HG03571 (cell line): Measurements from ENCODE around the gene ZFHX3.

ENCODE experiments used
- ATAC-seq: cut with Tn5 transposase; IDR thresholded peaks from one replicate; pipeline ENCODE4 v1.9.1; 2021; ENCODE audit not compliant: unreplicated experiment

ZFHX3 gene

DNA sequence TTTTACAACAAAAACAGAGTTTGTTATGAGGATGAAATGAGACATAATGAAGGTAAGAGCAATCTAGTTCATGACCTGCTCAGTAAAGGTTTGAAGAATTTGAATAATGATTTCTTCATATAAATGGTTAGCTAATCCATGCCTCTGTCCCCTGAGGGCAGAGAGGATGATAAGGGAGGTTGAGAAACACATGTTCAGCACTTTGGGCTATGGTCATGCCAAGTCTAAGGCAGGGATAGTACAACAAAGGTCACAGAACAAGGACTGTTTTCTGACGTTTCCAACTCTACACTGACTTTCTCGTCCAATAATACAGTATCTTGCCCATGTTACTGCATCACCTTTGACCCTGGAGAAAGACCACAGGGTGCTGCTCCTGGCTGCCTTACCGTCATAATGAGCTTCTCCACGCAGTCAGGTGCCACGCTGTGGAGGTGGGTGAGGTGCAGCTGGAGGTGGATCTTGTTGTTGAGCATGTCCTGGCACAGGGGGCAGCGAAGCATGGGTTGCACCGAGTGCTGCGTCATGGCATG lies 236.7 kb downstream of the ZFHX3 start:
- no peak for ATAC-seq

DNA sequence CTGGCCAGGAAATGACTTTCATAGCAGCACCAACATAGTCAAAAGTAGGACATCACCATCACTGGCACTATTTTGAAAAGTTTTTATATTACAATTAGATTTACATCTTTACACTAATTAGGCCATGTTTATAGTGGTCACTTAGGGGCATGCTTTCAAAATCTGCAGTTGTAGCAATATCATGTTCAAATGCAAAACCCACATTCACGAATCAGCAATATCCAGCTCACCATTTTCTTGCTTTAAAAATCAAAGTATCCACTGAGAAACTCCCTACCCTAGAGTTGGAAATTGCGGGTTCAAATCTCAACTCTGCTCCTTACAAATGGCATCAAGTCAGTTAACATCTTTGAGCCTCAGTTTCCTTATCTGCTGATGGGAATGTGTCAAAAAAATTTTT lies 237.4 kb downstream of the ZFHX3 start:
- no peak for ATAC-seq

DNA sequence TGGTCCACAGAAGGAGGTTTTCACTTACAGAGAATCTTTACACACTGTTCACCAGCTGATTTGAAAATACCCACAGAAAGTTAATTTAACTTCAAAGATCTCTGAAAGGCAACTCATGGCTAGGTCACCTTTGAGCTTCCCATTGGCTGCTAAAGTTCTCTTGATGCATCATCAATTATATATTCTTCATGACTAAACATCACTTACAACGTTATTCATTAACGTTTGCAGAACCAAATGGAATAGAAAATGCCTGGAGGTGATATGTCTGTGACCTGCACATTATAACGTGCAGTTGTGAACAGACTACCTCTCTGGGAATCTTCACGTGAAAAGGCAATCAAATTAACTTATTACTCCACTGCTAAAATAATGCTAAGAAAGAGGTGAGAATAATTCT lies 238.5 kb downstream of the ZFHX3 start:
- no peak for ATAC-seq

DNA sequence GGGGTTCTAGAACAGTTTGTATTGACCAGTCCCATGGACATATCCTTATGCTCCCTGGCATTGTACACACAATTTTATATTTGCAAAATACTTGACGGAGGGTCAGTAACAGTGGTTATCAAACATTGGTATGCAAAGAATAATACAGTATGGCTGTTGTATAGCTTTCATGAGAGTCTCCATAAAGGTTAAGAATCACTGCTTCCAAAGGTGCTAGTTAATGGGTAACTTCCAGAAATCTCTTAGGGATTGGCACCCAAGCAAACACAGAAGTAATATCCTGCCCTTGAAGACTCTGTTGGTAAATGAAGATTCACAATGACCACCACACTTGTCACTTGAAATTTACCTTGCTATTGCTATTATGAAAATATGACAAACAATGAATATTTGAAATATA lies 239.2 kb downstream of the ZFHX3 start:
- no peak for ATAC-seq

DNA sequence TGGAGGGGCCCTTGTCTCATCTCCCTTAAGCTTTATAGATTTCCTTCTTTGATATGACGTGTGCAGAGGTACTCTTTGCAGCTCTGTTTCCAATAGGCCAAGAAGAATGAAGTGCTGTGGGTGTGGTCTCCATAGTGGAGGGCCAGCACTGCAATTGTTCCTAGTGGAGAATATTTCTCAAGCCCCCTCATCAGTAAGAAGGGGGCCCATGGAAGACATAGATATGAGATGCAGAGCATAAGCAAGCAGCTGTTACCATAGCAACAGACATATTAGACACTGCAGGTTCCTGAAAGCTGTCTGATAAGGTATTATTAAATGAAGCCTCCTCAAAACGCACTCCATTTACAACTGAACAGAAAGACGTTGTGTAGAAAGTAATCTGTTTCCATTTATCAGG lies 240.7 kb downstream of the ZFHX3 start:
- ATAC-seq: no peak

DNA sequence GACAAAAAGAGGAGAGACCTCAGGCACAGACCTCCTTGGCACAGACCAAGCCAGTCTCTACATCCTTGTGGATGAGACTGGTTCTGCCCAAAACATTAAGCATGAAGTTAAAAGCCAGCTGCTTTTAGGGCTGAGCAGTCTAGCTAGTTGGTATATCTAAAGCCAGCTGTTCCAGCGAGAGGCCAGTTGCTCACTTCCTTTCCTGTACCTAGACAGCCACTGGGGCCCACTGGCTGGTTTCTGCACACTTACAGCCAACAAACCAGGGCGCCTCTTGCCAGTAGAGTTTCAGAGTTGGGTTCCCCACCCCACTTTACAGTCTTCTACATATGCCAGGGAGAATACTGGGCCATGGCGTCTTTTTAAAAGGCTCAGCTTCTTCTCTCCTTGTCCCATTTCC lies 242.4 kb downstream of the ZFHX3 start:
- ATAC-seq: no peak

DNA sequence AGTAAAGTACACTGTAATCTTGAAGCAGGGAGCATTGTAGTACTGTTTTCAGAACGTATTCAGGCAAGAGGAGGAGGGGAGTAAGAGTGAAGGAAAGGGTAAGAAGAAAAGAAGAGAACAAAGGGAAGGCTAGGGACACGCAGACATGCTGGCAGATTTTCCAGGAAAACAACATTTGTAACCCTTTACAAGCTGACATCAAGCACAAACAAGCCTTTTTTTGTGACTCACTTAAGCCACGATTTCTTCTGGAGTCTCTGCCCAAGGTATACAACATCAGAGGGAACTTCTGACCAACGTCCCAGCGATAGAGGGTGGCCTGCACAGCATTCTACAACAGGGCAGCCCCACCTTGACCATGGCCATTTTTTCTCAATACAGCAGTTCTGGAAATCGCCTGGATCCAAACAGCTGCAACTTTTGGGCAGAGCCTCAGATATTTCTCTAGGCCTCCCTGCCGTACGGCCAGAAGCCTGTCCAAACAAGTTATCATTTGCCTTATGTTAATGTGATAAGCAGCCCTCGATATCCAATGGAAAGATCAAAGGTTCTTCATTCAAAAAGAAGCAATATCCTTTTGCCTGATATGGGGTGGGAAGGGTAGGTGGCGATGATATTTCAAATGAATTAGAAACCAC lies 247.3 kb downstream of the ZFHX3 start:
- no peak for ATAC-seq

DNA sequence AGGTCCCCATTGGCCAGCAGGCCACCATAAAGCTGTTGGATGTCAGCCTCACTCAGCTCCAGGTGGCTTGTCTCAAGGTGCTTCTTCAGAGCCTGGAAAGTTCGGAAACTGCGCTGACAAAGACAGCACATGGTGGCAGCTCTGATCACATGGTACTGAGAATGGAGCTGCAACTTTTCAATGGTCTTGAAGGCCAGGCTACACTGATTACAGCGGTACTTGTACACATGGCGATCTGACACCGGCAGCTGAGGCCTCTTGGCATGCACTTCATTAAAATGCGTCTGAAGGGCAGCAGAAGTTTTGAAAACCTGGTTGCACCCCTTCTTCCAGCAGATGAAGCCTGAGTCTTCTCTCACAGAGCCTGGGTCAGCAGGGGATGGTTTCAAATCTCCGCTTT lies 249.7 kb downstream of the ZFHX3 start:
- no peak for ATAC-seq

DNA sequence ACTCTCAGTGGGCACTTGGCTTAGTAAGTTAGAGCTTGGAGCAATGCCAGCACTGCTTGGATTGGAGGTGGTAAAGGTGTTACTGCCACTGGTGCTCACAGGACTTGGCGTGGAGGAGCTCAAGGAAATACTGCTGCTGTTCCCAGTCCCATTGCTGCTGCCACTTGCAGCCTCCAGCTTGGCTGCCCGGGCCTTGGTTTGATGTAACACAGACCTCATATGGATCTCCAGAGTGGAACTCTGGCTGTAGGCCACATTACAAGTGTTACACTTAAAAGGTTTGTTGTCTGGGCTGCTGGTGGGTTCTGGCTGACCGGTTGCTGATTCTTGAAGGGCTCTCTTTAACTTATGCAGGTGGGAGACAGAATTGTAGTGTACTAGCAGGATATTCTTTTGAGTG lies 250.3 kb downstream of the ZFHX3 start:
- ATAC-seq: no peak

DNA sequence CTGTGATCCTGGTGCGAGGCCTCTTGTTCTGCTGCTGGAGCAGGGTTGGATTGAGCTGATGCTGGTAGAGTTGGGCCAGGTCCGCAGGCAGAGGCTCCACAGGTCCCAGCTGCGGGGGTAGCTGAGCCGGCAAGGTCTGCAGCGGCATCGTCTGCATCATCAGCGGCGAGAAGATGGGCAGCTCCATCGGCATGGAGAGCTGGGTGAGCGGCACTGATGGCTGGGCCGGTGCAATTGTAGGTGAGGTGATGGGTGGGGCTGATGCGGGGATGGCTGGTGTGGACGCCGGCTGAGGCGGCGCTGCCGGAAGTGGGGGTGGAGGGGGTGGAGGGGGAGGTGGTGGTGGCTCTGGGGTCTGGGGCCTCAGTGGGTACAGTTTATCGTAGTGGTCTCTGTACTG lies 251.7 kb downstream of the ZFHX3 start:
- no peak for ATAC-seq

DNA sequence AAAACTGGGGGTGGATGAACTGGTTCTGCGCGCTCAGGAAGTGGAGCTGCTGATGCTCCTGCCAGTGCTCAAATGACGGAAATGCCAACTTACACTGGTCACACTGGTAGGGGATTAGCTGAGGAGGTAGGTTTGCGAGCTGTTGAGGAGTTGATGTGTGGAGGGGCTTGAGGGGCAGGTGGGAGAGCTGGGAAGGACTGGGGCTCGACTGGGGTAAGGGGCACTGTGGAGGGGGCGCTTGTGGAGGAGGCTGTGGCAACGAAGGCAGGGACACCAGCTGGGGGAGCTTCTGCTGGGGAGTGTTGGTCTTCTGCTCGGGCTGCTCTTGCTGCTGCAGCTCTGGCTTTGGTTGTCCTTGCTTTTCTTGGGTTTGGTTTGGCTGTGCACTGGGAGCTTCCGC lies 252.9 kb downstream of the ZFHX3 start:
- no peak for ATAC-seq

DNA sequence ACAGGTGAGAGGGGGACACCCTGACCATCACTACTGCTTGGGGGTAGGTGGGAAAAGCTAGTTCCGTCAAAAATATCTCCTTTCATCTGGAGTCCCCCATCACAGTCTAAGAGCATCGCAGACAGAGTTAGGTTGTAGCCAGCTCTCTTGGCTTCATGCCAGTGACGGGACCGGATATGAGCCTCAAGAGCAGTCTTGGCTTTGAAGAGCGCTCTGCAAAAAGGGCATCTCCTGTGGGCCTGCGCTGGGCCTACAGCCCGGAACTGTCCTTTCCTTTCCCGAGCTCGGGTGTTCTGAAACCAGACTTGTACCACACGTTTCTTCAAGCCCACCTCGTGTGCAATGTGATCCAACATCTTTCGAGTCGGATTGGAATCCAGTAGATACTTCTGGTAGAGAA lies 253.6 kb downstream of the ZFHX3 start:
- no peak for ATAC-seq

DNA sequence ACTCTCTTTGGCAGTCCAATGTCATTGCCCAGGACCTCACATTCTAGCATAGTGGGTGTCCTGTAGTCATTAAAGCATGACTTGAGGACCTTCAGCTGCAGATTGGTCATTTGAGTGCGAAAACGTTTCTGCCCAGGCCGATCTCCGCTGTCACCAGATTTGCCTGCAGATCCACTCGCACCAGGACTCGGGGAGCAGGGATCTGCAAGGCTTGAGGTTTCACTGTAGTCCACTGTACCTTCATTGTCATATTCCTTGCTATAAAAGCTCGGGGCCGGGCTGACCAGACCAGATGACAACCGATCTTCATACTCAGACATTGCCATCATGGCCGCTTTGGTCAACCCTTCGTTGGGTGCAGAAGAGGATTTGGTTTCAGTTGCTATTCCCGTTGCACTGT lies 254.2 kb downstream of the ZFHX3 start:
- no peak for ATAC-seq

DNA sequence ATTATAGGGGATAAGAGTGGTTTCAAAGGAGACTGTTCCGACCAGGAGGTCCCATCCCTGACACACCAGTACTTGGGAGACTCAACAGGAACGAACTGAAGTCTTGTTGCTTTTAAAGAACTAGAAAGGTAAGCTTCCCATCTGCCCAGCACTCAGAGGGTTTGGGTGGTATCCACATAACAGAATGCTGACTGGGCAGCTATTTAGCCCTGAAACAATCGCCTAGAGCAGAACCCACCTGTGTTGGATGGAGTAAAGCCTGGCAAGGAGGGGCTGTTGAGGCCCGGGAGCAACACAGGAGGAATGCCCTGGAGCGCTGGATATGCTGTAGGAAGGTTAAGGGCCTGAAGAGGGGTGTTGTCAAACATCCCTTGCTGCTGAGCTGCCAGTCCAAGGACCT lies 254.9 kb downstream of the ZFHX3 start:
- ATAC-seq: no peak

DNA sequence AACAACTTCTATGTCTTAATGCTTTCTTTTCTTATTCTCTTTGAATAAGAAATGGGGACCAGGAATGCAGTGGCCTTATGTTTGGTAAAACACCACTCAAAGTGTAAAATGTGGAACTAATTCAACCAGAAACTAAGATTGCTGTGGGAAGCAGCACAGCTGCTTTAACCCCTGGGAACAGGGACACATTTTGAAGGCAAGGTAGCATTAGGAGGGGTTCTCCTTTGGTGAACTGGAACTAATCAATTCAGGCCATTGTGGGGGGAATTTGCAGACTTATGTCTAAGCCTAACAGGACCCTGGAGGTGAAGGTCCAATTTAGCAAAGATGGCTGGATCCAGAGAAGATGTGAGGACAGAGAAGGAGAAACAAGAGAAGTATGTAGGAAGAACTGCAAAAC lies 256.1 kb downstream of the ZFHX3 start:
- ATAC-seq: no peak

DNA sequence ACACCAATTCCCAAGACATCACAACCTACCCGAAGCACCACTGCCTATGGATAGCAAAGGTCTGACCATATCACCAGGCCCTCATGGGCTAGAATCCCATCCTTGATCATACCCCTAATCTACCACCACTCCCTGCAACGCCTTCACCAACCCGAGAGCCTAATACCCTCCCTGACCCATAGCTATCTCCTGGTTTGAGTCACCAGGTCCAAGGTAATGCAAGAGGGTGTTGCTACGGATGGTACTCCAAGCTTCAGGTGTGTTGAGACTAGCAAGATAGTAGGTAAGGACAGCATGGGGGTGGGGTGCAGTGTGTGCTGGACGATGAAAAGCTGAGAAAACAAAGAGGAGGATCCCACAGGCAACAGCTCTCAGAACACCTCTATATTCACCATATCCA lies 258.0 kb downstream of the ZFHX3 start:
- no peak for ATAC-seq

DNA sequence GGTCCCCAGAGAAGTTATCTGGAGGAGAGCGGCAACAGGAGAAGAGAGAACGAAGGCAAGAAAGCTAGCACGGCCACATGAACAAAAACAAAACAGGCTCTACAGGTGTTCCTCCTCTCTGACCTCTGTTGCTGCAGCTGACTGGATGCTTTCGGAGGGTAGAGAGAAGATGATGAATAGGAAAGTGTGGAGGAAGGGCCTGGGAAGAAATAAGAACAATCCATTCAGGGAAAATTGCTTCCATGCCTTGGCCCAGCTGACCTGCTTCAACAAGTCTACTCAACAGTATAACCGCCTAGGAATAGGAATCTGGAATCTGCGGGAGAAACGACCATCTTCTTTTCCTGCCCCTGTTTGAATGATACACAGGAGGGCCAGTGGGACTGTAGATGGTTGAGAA lies 258.5 kb downstream of the ZFHX3 start:
- no peak for ATAC-seq

DNA sequence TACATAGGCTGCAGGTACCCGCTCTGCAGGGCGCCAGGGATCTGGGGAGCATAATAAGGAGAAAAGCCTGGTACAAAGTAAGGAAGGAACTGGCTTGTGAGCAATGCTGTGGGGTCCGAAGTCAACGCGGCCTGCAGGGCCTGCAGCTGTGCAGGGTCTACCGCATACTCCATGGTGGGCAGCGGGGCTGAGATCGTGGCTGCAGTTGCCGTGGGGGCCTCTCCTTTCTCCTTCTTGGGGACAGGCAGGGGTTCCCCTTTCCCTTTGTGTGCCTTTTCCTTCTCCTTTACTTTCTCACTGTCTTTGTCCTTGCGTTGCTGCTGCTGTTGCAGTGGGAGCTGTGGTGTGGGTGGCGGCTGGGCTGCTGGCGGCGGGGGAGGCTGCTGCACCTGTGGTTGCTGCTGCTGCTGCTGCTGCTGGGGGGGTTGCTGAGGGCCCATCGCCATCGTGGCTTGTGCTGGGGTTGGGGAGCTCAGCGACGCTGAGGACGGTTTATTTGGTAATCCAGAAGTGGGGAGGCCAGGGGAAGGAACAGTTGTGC lies 259.6 kb downstream of the ZFHX3 start:
- ATAC-seq: no peak

DNA sequence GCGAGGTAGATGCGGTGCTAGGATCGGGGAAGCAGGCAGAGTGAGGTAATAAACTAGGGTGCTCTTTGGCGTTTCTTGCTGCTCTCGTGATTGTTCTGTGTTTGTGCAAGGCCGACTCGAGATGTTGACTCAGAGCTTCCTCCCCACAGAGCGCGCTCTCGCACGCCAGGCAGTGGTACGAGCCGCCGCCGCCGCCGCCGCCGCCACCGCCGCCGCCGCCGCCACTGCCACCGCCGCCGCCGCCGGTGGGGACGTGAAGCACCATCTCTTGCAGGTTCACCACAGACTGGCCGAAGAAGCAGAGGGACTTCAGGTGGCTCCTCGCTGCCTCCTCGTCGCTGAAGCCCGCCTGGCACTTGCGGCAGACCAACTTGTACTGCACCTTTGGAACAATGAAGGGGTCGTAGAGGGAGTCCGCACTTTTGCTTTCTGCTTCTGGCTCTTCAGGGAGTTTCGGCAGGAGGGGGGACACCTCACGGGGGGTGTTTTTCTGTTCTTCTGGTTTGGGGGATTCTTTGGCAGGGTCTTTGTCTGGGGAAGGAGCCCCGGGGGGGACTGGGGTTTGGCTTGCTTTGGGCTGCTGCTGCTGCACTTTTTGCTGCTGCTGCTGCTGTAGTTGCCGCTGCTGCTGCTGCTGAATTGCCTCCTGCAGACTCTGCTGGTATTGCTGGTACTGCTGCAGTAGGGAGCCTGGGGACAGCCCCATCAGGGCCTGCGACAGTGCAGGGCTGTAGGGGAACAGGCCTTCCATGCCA lies 260.2 kb downstream of the ZFHX3 start:
- ATAC-seq: peak; percentile 78

DNA sequence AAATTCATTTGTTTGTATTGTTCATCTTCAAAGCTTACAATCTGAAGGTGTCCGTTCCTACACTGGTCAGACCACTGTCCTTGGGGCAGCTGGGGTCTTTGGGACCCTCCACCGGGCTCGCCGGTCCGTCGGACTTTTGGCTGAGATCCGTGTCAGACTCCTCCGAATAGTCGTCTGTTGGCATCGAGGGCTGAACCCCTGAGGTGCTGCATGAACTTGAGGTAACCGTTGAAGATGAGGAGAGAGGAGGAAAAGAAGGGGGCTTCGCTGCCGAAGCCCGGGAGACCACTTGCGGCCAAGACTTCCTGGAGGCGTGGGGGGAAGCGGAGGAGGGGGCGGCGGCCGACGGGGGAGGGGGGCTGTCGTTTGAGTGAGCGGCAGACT lies 260.8 kb downstream of the ZFHX3 start:
- no peak for ATAC-seq

DNA sequence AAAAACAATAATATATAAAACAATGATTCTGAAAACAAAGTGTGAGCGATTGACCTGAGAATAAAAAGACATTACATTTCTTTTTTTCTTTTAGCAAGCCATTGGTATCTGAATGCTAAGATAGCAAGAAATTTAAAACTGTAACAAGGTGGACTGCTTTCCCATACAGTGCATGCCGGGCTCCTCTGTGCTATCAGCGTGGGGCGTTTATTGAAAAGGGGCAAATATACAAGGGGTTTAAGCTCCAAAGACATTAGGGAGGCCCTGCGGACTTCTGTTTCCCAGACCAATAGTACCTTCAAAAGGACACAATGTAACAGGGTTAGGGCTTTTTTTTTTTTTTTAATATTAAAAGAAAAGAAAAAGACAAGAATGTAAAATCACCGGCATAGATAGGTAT lies 261.3 kb downstream of the ZFHX3 start:
- no peak for ATAC-seq

DNA sequence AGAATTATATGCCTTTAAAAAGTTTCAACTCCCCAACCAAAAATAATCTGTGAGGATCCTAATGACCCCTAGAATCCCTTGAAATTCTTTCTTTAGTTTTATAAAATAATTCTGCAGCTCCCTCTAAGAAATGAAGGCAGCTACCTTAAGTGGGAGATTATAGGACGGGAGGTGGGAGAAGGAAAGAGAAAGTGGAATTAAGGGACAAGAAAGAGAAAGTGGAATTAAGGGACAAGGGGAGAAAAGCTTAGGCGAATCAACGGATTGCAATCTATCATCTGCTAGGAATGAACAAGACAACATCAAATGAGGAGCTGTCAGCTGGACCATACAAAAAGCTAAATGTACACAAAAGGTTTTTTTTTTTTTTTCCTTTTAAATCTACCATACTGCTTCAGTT lies 262.0 kb downstream of the ZFHX3 start:
- no peak for ATAC-seq

DNA sequence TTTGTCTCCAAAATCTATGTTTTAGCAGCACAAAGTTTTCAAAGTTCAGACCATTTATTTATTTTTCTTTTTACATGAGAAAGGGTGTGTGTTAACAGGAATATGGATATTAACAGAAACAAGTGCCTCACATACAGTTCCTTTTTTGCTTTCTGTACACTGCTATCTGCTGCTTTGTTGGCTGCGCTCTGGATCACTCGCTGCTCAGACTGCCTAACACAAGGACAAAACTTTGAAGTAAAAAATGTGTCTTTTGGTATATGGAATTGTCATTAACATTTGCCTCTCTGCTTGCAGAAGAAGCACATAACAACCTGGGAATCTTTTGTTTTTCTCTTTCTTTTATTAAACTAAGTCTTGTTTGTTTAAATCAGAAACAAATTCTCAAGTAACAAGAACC lies 262.8 kb downstream of the ZFHX3 start:
- no peak for ATAC-seq
